Smooth muscle cell of the coronary artery (primary cell): ENCODE measurements around the gene CCDC17. TPM values are rescaled to one million over a fixed set of nuclear protein-coding genes. Genes with fewer than 3 reads are reported as not detected.

Source experiments
- total RNA-seq: library from RNA; depleted of rRNA; stranded (reverse); fragments of >200 nt; gene quantifications from 2 replicates; pipeline ENCODE4 v1.2.3, GENCODE V29; 2014; ENCODE audit warnings: low replicate concordance

CCDC17 gene
- 0.35 and 0.45 TPM in 2 replicates for total RNA-seq

GRCh38 chr1:45623972-45624371 is at the start of gene CCDC17:
TSS of gene CCDC17 (minus strand) at chr1:45624054. CDS start at chr1:45623909, 145 bp downstream.

DNA sequence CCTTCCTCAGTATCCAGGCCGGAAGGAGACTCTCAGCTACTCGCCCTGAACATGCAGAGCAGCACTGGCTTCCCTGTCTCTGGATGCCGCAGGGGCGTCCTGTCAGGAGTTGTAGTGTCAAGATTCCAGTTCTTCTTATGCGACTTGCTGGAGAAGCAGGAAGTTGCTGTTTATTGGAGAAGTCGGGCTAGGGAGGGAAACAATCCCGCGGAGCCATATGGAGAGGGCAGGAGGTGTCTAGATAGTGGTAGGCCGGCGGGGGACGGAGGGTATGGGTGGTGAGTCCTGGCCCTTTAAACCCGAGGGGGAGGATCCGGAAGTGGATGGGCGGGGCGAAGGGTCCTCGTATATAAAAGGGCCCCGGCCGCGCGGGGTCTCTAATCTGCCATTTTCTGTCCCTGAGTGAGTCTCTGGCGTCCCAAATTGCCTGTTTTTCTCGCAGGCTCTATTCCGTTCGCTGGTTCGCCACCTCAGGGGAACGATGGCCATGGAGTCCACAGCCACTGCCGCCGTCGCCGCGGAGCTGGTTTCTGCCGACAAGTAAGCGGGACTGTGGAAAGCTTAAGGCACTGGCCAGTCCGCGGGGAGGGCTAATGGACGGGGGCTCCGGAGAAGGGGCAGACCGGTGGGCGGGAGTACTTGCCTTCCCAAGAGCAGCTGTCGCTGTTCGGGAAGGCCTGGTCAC is 40.0 kb downstream of the CCDC17 start, which contains the start of gene NASP:
TSS of gene NASP (plus strand) at position 376 of the 685 bp plus-strand sequence. CDS start at position 482, 106 bp downstream.

Other genes with a start within 250 kb of the CCDC17 start
- 1.4 and 2.6 TPM in 2 replicates for gene TESK2, start 132.9 kb downstream of the CCDC17 start, total RNA-seq
- 0.60 and 0.70 TPM in 2 replicates for gene CCDC163, start 124.0 kb downstream of the CCDC17 start, total RNA-seq
- gene MMACHC, start 123.8 kb downstream of the CCDC17 start, total RNA-seq: 1.3 and 1.7 TPM in 2 replicates
- 317 and 521 TPM in 2 replicates for gene PRDX1, start 102.2 kb downstream of the CCDC17 start, total RNA-seq
- gene AKR1A1, start 73.2 kb downstream of the CCDC17 start, total RNA-seq: 207 and 237 TPM in 2 replicates
- gene NASP, start 40.0 kb downstream of the CCDC17 start, total RNA-seq: 33.9 and 34.9 TPM in 2 replicates
- gene GPBP1L1, start 62.5 kb upstream of the CCDC17 start, total RNA-seq: 50.2 and 50.4 TPM in 2 replicates
- 3.4 and 7.0 TPM in 2 replicates for gene TMEM69, start 64.1 kb upstream of the CCDC17 start, total RNA-seq
- 8.3 and 11.1 TPM in 2 replicates for gene IPP, start 126.6 kb upstream of the CCDC17 start, total RNA-seq
- gene MAST2, start 179.6 kb upstream of the CCDC17 start, total RNA-seq: 11.4 and 14.0 TPM in 2 replicates